ENCODE results near the gene ARHGAP15.

The ARHGAP15 gene

GRCh38 chr2:143466391-143466790 lies 337.2 kb downstream of the ARHGAP15 start:
- DNase-seq (ENCODE audit: low read depth) = no peak
- TF ChIP-seq, protein P1, sequence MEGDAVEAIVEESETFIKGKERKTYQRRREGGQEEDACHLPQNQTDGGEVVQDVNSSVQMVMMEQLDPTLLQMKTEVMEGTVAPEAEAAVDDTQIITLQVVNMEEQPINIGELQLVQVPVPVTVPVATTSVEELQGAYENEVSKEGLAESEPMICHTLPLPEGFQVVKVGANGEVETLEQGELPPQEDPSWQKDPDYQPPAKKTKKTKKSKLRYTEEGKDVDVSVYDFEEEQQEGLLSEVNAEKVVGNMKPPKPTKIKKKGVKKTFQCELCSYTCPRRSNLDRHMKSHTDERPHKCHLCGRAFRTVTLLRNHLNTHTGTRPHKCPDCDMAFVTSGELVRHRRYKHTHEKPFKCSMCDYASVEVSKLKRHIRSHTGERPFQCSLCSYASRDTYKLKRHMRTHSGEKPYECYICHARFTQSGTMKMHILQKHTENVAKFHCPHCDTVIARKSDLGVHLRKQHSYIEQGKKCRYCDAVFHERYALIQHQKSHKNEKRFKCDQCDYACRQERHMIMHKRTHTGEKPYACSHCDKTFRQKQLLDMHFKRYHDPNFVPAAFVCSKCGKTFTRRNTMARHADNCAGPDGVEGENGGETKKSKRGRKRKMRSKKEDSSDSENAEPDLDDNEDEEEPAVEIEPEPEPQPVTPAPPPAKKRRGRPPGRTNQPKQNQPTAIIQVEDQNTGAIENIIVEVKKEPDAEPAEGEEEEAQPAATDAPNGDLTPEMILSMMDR (IDR thresholded peaks at IDR 0.05; ENCODE audit: insufficient read depth, low read depth, low read length, missing control alignments) = no peak
- no peak overlapping the region for H3K4me3 ChIP-seq (ENCODE audit: low read depth, low read length)

DNA sequence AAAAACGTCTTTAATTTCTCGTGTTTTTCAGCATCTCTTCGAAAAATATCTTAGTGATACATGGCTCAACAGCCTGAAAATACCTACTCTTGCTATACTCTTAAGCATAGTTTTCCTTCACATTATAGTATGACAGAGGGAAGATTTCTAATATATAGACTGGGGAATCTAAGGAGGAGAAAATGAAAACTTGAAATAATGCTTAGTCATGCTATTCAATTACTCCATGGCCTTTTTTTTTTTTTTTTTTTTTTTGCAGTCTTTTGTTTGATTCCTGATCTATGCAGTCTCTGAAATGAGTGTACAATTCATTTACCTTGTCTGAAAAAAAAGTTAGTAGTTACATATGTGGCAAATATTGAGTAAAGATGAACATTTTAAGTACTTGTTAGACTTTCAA lies 337.8 kb downstream of the ARHGAP15 start:
- TF ChIP-seq, protein P1 (IDR thresholded peaks at IDR 0.05; ENCODE audit: insufficient read depth, low read depth, low read length, missing control alignments) = no peak

GRCh38 chr2:143468341-143468888 lies 339.2 kb downstream of the ARHGAP15 start:
- TF ChIP-seq, protein P1 (IDR thresholded peaks at IDR 0.05; ENCODE audit: insufficient read depth, low read depth, low read length, missing control alignments) = no peak
- H3K4me3 ChIP-seq (ENCODE audit: low read depth, low read length) = no peak overlapping the region
- peak; percentile 74 for DNase-seq (ENCODE audit: low read depth)

More for the DNA sequence above, 337.8 kb downstream of the ARHGAP15 start:
- DNase-seq (ENCODE audit: low read depth) = no peak
- H3K4me3 ChIP-seq (ENCODE audit: low read depth, low read length) = no peak overlapping the region

GRCh38 chr2:143469323-143469722 lies 340.1 kb downstream of the ARHGAP15 start:
- TF ChIP-seq, protein P1 (IDR thresholded peaks at IDR 0.05; ENCODE audit: insufficient read depth, low read depth, low read length, missing control alignments) = no peak
- H3K4me3 ChIP-seq (ENCODE audit: low read depth, low read length) = no peak overlapping the region
- no peak for DNase-seq (ENCODE audit: low read depth)

GRCh38 chr2:143471550-143471949 lies 342.3 kb downstream of the ARHGAP15 start:
- DNase-seq (ENCODE audit: low read depth) = no peak
- TF ChIP-seq, protein P1 (IDR thresholded peaks at IDR 0.05; ENCODE audit: insufficient read depth, low read depth, low read length, missing control alignments) = no peak
- H3K4me3 ChIP-seq (ENCODE audit: low read depth, low read length) = no peak overlapping the region

DNA sequence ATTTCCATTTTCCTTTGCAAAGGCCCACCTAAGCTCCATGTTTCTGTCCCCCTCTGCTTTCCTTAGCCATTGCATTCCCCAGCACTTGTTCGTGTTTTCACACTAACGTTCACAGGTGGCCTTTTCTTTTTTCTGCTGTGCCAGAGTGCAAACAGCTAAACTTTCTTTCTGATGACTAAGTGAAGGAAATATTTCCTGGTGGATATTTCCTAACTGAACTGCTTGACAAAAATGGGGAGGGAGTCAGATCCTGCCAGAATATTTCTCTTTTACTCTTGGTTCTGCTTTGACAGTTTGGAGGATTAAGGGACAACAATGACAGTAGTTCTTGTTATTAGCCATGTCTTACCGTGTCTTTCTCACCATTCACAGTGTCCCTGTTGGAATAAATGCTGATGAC lies 344.0 kb downstream of the ARHGAP15 start:
- TF ChIP-seq, protein P1 (IDR thresholded peaks at IDR 0.05; ENCODE audit: insufficient read depth, low read depth, low read length, missing control alignments) = no peak
- DNase-seq (ENCODE audit: low read depth) = no peak
- H3K4me3 ChIP-seq (ENCODE audit: low read depth, low read length) = no peak overlapping the region

- DNase-seq (ENCODE audit: low read depth) = no peak
- no peak overlapping the region for H3K4me3 ChIP-seq (ENCODE audit: low read depth, low read length)
- TF ChIP-seq, protein P1 (IDR thresholded peaks at IDR 0.05; ENCODE audit: insufficient read depth, low read depth, low read length, missing control alignments) = no peak
Measured at GRCh38 chr2:143473820-143474219, 344.6 kb downstream of the ARHGAP15 start.
